Endothelial cell of umbilical vein (primary cell): Measurements from ENCODE around the gene TMEM184B. TPM values are rescaled to one million over a fixed set of nuclear protein-coding genes. Genes with fewer than 3 reads are reported as not detected.

Experiments
- BruUV-seq: library from RNA; stranded (reverse); fragments of 400-500 nt; replicated peaks from 2 replicates; lab custom pipeline; 2021; lab: Mats Ljungman, UMichigan
- CTCF ChIA-PET: fragments of 300-600, 350-600 bp; sonication (Branson Sonifier 250); formaldehyde crosslinking; loops from one replicate; lab custom pipeline; 2021; ENCODE audit warnings: antibody characterized with exemption, inconsistent platforms; lab: Charles Lee
- POLR2A ChIA-PET: fragments of 300-600, 350-600 bp; sonication (Branson Sonifier 250); formaldehyde crosslinking; loops from one replicate; lab custom pipeline; 2021; ENCODE audit warnings: antibody characterized with exemption, inconsistent platforms; lab: Charles Lee
- DNase-seq: peaks from one replicate; pipeline ENCODE4 v3.0.0-alpha.2; 2011; ENCODE audit warnings: low read depth, low spot score
- FAIRE-seq: peaks from 2 replicates; lab custom pipeline; 2011; peaks lifted over from hg19 to GRCh38; lab: Jason Lieb, UNC
- H2AFZ ChIP-seq: 2 replicates; pipeline ENCODE4 v1.6.0; 2012; ENCODE audit warnings: low read depth, low read length, control low read depth, inconsistent platforms
- H3K27ac ChIP-seq: 2 replicates; pipeline ENCODE4 v1.5.1; 2011; ENCODE audit warnings: low read depth, mild to moderate bottlenecking, control low read depth, low read length, moderate library complexity; ENCODE audit not compliant: insufficient read depth
- H3K27me3 ChIP-seq, 2 experiments: 2 replicates each; pipeline versions ENCODE4 v1.6.0 to v1.6.1; 2011; ENCODE audit warnings: low read length in 2 of 2, mixed read lengths in 1 of 2; ENCODE audit not compliant: control insufficient read depth in 2 of 2, insufficient read depth in 2 of 2
- H3K36me3 ChIP-seq, 2 experiments: 2 replicates in 1 of 2; 3 replicates in 1 of 2; pipeline ENCODE4 v1.5.1; 2011; ENCODE audit warnings: low read length in 2 of 2, mild to moderate bottlenecking in 1 of 2, moderate library complexity in 1 of 2; ENCODE audit not compliant: control insufficient read depth in 2 of 2, insufficient read depth in 2 of 2; ENCODE audit errors: extremely low read depth in 1 of 2
- H3K4me1 ChIP-seq: 3 replicates; pipeline ENCODE4 v1.5.1; 2011; ENCODE audit warnings: mild to moderate bottlenecking, low read length; ENCODE audit not compliant: control insufficient read depth, insufficient read depth; ENCODE audit errors: extremely low read depth
- H3K4me2 ChIP-seq: 2 replicates; pipeline ENCODE4 v1.6.1; 2011; ENCODE audit warnings: low read length, control low read depth, mixed read lengths; ENCODE audit not compliant: insufficient read depth
- H3K4me3 ChIP-seq, 3 experiments: fragments of 200-600 bp in 1 of 3; sonication (generic), shearing (Covaris generic) in 1 of 3; replicated peaks in 1 of 3; 2 replicates each; pipeline ENCODE4 v1.5.1; 2011 to 2016; ENCODE audit warnings: control low read depth in 3 of 3, low read length in 3 of 3, mild to moderate bottlenecking in 2 of 3, inconsistent platforms in 1 of 3, low read depth in 1 of 3, moderate library complexity in 1 of 3; ENCODE audit not compliant: insufficient read depth in 1 of 3
- H3K79me2 ChIP-seq: 2 replicates; pipeline ENCODE4 v1.6.0; 2012; ENCODE audit warnings: low read length, inconsistent platforms; ENCODE audit not compliant: control insufficient read depth, insufficient read depth
- H3K9ac ChIP-seq: replicated peaks from 2 replicates; pipeline ENCODE3; 2011; ENCODE audit warnings: low read length, control low read depth; ENCODE audit not compliant: insufficient read depth; ENCODE audit errors: extremely low read depth
- H3K9me1 ChIP-seq: replicated peaks from 3 replicates; pipeline ENCODE4 v1.6.0; 2011; ENCODE audit warnings: mild to moderate bottlenecking, low read length; ENCODE audit not compliant: control insufficient read depth, insufficient read depth; ENCODE audit errors: extremely low read depth
- H3K9me3 ChIP-seq: replicated peaks from 2 replicates; pipeline ENCODE4 v1.5.1; 2012; ENCODE audit warnings: low read length, inconsistent platforms; ENCODE audit not compliant: control insufficient read depth, insufficient read depth
- H4K20me1 ChIP-seq: replicated peaks from 2 replicates; pipeline ENCODE3; 2011; ENCODE audit warnings: mild to moderate bottlenecking, low read length; ENCODE audit not compliant: control insufficient read depth, insufficient read depth; ENCODE audit errors: extremely low read depth
- EZH2 ChIP-seq: IDR thresholded peaks from 2 replicates; pipeline ENCODE4 v1.6.1; 2012; ENCODE audit warnings: borderline replicate concordance, low read depth, mild to moderate bottlenecking, moderate library complexity, low read length, inconsistent platforms; ENCODE audit not compliant: severe bottlenecking
- FOS ChIP-seq: IDR thresholded peaks from 2 replicates; pipeline ENCODE4 v1.6.1; 2011; ENCODE audit warnings: mild to moderate bottlenecking, low read length, moderate library complexity, borderline replicate concordance; ENCODE audit not compliant: insufficient read depth
- GATA2 ChIP-seq: IDR thresholded peaks from 2 replicates; pipeline ENCODE4 v1.7.0; 2011; ENCODE audit warnings: low read depth, mild to moderate bottlenecking, moderate library complexity, mixed read lengths, low read length; ENCODE audit not compliant: insufficient read length, insufficient read depth
- JUN ChIP-seq: IDR thresholded peaks from 2 replicates; pipeline ENCODE4 v1.6.1; 2011; ENCODE audit warnings: borderline replicate concordance, low read depth; ENCODE audit not compliant: insufficient read length, insufficient read depth
- MYC ChIP-seq: IDR thresholded peaks from one replicate; pipeline ENCODE4 v1.6.1; 2011; ENCODE audit warnings: mild to moderate bottlenecking, low read depth, low read length
- POLR2A ChIP-seq: IDR thresholded peaks from 2 replicates; pipeline ENCODE4 v1.6.1; 2012; ENCODE audit warnings: low read depth, mild to moderate bottlenecking, control low read depth, low read length
- POLR2AphosphoS5 ChIP-seq: IDR thresholded peaks from 2 replicates; pipeline ENCODE4 v1.6.1; 2012; ENCODE audit warnings: low read depth, mild to moderate bottlenecking, control low read depth, low read length, moderate library complexity; ENCODE audit not compliant: insufficient read depth
- dilution Hi-C: fragments of 300-500 bp; cut with MboI; formaldehyde crosslinking; loops from one replicate; pipeline ENCODE4 v1.15.0; 2019; ENCODE audit warnings: low sequenced_read_pairs; ENCODE audit not compliant: extremely low pct_ligation_motif_present
- intact Hi-C: fragments of 100-400 bp; cut with micrococcal nuclease; formaldehyde crosslinking; loops from one replicate; pipeline ENCODE4 v1.10.0; 2022
- polyA plus RNA-seq, 4 experiments: library from polyadenylated mRNA; depleted of rRNA in 3 of 4; stranded (reverse) in 3 of 4; unstranded in 1 of 4; fragments of >200 nt; gene quantifications; 2 replicates each; pipeline versions ENCODE4 v1.2.1 to v1.2.3, GENCODE V29; 2011 to 2012; ENCODE audit warnings: missing spikeins in 1 of 4
- total RNA-seq: library from RNA; stranded (reverse); gene quantifications from 2 replicates; pipeline ENCODE4 v1.2.3, GENCODE V29; 2021
- TF ChIP-seq, protein P1 (sequence below), 2 donors: IDR thresholded peaks; 1 replicate in 1 of 2; 2 replicates in 1 of 2; pipeline ENCODE4 v1.5.1; 2011; ENCODE audit warnings: low read length in 2 of 2, mild to moderate bottlenecking in 2 of 2, moderate library complexity in 2 of 2, control low read depth in 1 of 2, inconsistent platforms in 1 of 2, low read depth in 1 of 2; ENCODE audit not compliant: insufficient read depth in 1 of 2; ENCODE audit errors: extremely low read depth in 1 of 2
- TF ChIP-seq, protein P2 (sequence below): IDR thresholded peaks from 2 replicates; pipeline ENCODE4 v1.6.1; 2011; ENCODE audit not compliant: insufficient read depth, insufficient read length

Gene TMEM184B
- total and polyA plus RNA-seq, 2 donors (not counting 3 experiments of a cell fraction or from before 2014, with no cell fraction given) = 72.5 to 96.6 TPM

DNA sequence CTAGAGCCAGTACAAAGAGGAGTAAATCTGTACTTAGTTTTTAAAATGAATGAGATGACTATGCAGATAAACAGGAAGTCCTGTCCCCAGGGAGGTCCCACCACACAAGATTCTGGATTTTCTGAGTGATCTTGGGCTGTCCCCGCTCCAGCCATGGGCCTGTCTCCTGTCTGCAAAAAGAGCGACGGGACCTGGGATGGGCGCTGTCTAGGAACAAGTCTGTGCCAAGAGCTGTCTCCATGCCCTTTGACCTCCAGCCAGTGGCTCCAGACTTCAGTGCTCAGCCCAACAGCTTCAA is 38.5 kb upstream of the TMEM184B start:
- no peaks in the 10 kb centered on the region for H3K9me3 ChIP-seq
- intact Hi-C loops (loop anchor here (5.0 kb wide), 1 partner anchor 39 kb away; the partner anchor contains the start of gene TMEM184B), dilution Hi-C loops (no loop called here)
- ChIA-PET POLR2A (no interaction called here), CTCF (no interaction called here)
- FAIRE-seq = no peak
- no peak overlapping the region for H3K9ac ChIP-seq
- peaks cover 38% of the 10 kb centered on the region for H3K4me1 ChIP-seq
- no peaks in the 10 kb centered on the region for H3K27me3 ChIP-seq
- no peak overlapping the region for H3K27ac ChIP-seq
- H3K9me1 ChIP-seq = no peaks in the 10 kb centered on the region
- H2AFZ ChIP-seq = no peak overlapping the region
- no peak overlapping the region for H3K4me3 ChIP-seq
- peaks cover 5% of the 10 kb centered on the region for H4K20me1 ChIP-seq
- peaks cover 98% of the 10 kb centered on the region for H3K79me2 ChIP-seq
- TF ChIP-seq FOS (no peak), JUN (no peak), GATA2 (no peak), POLR2AphosphoS5 (no peak), MYC (no peak), POLR2A (no peak), EZH2 (no peak)
- TF ChIP-seq, protein P1, sequence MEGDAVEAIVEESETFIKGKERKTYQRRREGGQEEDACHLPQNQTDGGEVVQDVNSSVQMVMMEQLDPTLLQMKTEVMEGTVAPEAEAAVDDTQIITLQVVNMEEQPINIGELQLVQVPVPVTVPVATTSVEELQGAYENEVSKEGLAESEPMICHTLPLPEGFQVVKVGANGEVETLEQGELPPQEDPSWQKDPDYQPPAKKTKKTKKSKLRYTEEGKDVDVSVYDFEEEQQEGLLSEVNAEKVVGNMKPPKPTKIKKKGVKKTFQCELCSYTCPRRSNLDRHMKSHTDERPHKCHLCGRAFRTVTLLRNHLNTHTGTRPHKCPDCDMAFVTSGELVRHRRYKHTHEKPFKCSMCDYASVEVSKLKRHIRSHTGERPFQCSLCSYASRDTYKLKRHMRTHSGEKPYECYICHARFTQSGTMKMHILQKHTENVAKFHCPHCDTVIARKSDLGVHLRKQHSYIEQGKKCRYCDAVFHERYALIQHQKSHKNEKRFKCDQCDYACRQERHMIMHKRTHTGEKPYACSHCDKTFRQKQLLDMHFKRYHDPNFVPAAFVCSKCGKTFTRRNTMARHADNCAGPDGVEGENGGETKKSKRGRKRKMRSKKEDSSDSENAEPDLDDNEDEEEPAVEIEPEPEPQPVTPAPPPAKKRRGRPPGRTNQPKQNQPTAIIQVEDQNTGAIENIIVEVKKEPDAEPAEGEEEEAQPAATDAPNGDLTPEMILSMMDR (IDR thresholded peaks at IDR 0.05; ENCODE audit: extremely low read depth in 1 of 2, insufficient read depth in 1 of 2, low read depth in 1 of 2, low read length in 2 of 2) = no peak
- TF ChIP-seq, protein P2, sequence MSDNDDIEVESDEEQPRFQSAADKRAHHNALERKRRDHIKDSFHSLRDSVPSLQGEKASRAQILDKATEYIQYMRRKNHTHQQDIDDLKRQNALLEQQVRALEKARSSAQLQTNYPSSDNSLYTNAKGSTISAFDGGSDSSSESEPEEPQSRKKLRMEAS = no peak
- no peak for DNase-seq
- peaks cover 8 to 39% of the 10 kb centered on the region in 2 experiments for H3K36me3 ChIP-seq
- no TSS peak for BruUV-seq
- H3K4me2 ChIP-seq = no peak overlapping the region
